Endothelial cell of umbilical vein (primary cell): Measurements from ENCODE around the gene SLC26A4. TPM values are rescaled to one million over a fixed set of nuclear protein-coding genes. Genes with fewer than 3 reads are reported as not detected.

Source experiments
- BruUV-seq: library from RNA; stranded (reverse); fragments of 400-500 nt; replicated peaks from 2 replicates; lab custom pipeline; 2021; lab: Mats Ljungman, UMichigan
- CTCF ChIA-PET: fragments of 300-600, 350-600 bp; sonication (Branson Sonifier 250); formaldehyde crosslinking; loops from one replicate; lab custom pipeline; 2021; ENCODE audit warnings: antibody characterized with exemption, inconsistent platforms; lab: Charles Lee
- POLR2A ChIA-PET: fragments of 300-600, 350-600 bp; sonication (Branson Sonifier 250); formaldehyde crosslinking; loops from one replicate; lab custom pipeline; 2021; ENCODE audit warnings: antibody characterized with exemption, inconsistent platforms; lab: Charles Lee
- DNase-seq: peaks from one replicate; pipeline ENCODE4 v3.0.0-alpha.2; 2011; ENCODE audit warnings: low read depth, low spot score
- FAIRE-seq: peaks from 2 replicates; lab custom pipeline; 2011; peaks lifted over from hg19 to GRCh38; lab: Jason Lieb, UNC
- H2AFZ ChIP-seq: 2 replicates; pipeline ENCODE4 v1.6.0; 2012; ENCODE audit warnings: low read depth, low read length, control low read depth, inconsistent platforms
- H3K27ac ChIP-seq: 2 replicates; pipeline ENCODE4 v1.5.1; 2011; ENCODE audit warnings: low read depth, mild to moderate bottlenecking, control low read depth, low read length, moderate library complexity; ENCODE audit not compliant: insufficient read depth
- H3K27me3 ChIP-seq, 2 experiments: 2 replicates each; pipeline versions ENCODE4 v1.6.0 to v1.6.1; 2011; ENCODE audit warnings: low read length in 2 of 2, mixed read lengths in 1 of 2; ENCODE audit not compliant: control insufficient read depth in 2 of 2, insufficient read depth in 2 of 2
- H3K36me3 ChIP-seq, 2 experiments: 2 replicates in 1 of 2; 3 replicates in 1 of 2; pipeline ENCODE4 v1.5.1; 2011; ENCODE audit warnings: low read length in 2 of 2, mild to moderate bottlenecking in 1 of 2, moderate library complexity in 1 of 2; ENCODE audit not compliant: control insufficient read depth in 2 of 2, insufficient read depth in 2 of 2; ENCODE audit errors: extremely low read depth in 1 of 2
- H3K4me1 ChIP-seq: 3 replicates; pipeline ENCODE4 v1.5.1; 2011; ENCODE audit warnings: mild to moderate bottlenecking, low read length; ENCODE audit not compliant: control insufficient read depth, insufficient read depth; ENCODE audit errors: extremely low read depth
- H3K4me2 ChIP-seq: 2 replicates; pipeline ENCODE4 v1.6.1; 2011; ENCODE audit warnings: low read length, control low read depth, mixed read lengths; ENCODE audit not compliant: insufficient read depth
- H3K4me3 ChIP-seq, 3 experiments: fragments of 200-600 bp in 1 of 3; sonication (generic), shearing (Covaris generic) in 1 of 3; replicated peaks in 1 of 3; 2 replicates each; pipeline ENCODE4 v1.5.1; 2011 to 2016; ENCODE audit warnings: control low read depth in 3 of 3, low read length in 3 of 3, mild to moderate bottlenecking in 2 of 3, inconsistent platforms in 1 of 3, low read depth in 1 of 3, moderate library complexity in 1 of 3; ENCODE audit not compliant: insufficient read depth in 1 of 3
- H3K79me2 ChIP-seq: 2 replicates; pipeline ENCODE4 v1.6.0; 2012; ENCODE audit warnings: low read length, inconsistent platforms; ENCODE audit not compliant: control insufficient read depth, insufficient read depth
- H3K9ac ChIP-seq: replicated peaks from 2 replicates; pipeline ENCODE3; 2011; ENCODE audit warnings: low read length, control low read depth; ENCODE audit not compliant: insufficient read depth; ENCODE audit errors: extremely low read depth
- H3K9me1 ChIP-seq: replicated peaks from 3 replicates; pipeline ENCODE4 v1.6.0; 2011; ENCODE audit warnings: mild to moderate bottlenecking, low read length; ENCODE audit not compliant: control insufficient read depth, insufficient read depth; ENCODE audit errors: extremely low read depth
- H3K9me3 ChIP-seq: replicated peaks from 2 replicates; pipeline ENCODE4 v1.5.1; 2012; ENCODE audit warnings: low read length, inconsistent platforms; ENCODE audit not compliant: control insufficient read depth, insufficient read depth
- H4K20me1 ChIP-seq: replicated peaks from 2 replicates; pipeline ENCODE3; 2011; ENCODE audit warnings: mild to moderate bottlenecking, low read length; ENCODE audit not compliant: control insufficient read depth, insufficient read depth; ENCODE audit errors: extremely low read depth
- CTCF ChIP-seq, 2 donors: IDR thresholded peaks; 1 replicate in 1 of 2; 2 replicates in 1 of 2; pipeline ENCODE4 v1.5.1; 2011; ENCODE audit warnings: low read length in 2 of 2, mild to moderate bottlenecking in 2 of 2, moderate library complexity in 2 of 2, control low read depth in 1 of 2, inconsistent platforms in 1 of 2, low read depth in 1 of 2; ENCODE audit not compliant: insufficient read depth in 1 of 2; ENCODE audit errors: extremely low read depth in 1 of 2
- EZH2 ChIP-seq: IDR thresholded peaks from 2 replicates; pipeline ENCODE4 v1.6.1; 2012; ENCODE audit warnings: borderline replicate concordance, low read depth, mild to moderate bottlenecking, moderate library complexity, low read length, inconsistent platforms; ENCODE audit not compliant: severe bottlenecking
- FOS ChIP-seq: IDR thresholded peaks from 2 replicates; pipeline ENCODE4 v1.6.1; 2011; ENCODE audit warnings: mild to moderate bottlenecking, low read length, moderate library complexity, borderline replicate concordance; ENCODE audit not compliant: insufficient read depth
- GATA2 ChIP-seq: IDR thresholded peaks from 2 replicates; pipeline ENCODE4 v1.7.0; 2011; ENCODE audit warnings: low read depth, mild to moderate bottlenecking, moderate library complexity, mixed read lengths, low read length; ENCODE audit not compliant: insufficient read length, insufficient read depth
- JUN ChIP-seq: IDR thresholded peaks from 2 replicates; pipeline ENCODE4 v1.6.1; 2011; ENCODE audit warnings: borderline replicate concordance, low read depth; ENCODE audit not compliant: insufficient read length, insufficient read depth
- MAX ChIP-seq: IDR thresholded peaks from 2 replicates; pipeline ENCODE4 v1.6.1; 2011; ENCODE audit not compliant: insufficient read depth, insufficient read length
- MYC ChIP-seq: IDR thresholded peaks from one replicate; pipeline ENCODE4 v1.6.1; 2011; ENCODE audit warnings: mild to moderate bottlenecking, low read depth, low read length
- POLR2A ChIP-seq: IDR thresholded peaks from 2 replicates; pipeline ENCODE4 v1.6.1; 2012; ENCODE audit warnings: low read depth, mild to moderate bottlenecking, control low read depth, low read length
- POLR2AphosphoS5 ChIP-seq: IDR thresholded peaks from 2 replicates; pipeline ENCODE4 v1.6.1; 2012; ENCODE audit warnings: low read depth, mild to moderate bottlenecking, control low read depth, low read length, moderate library complexity; ENCODE audit not compliant: insufficient read depth
- dilution Hi-C: fragments of 300-500 bp; cut with MboI; formaldehyde crosslinking; loops from one replicate; pipeline ENCODE4 v1.15.0; 2019; ENCODE audit warnings: low sequenced_read_pairs; ENCODE audit not compliant: extremely low pct_ligation_motif_present
- intact Hi-C: fragments of 100-400 bp; cut with micrococcal nuclease; formaldehyde crosslinking; loops from one replicate; pipeline ENCODE4 v1.10.0; 2022
- polyA plus RNA-seq, 4 experiments: library from polyadenylated mRNA; depleted of rRNA in 3 of 4; stranded (reverse) in 3 of 4; unstranded in 1 of 4; fragments of >200 nt; gene quantifications; 2 replicates each; pipeline versions ENCODE4 v1.2.1 to v1.2.3, GENCODE V29; 2011 to 2012; ENCODE audit warnings: missing spikeins in 1 of 4
- total RNA-seq: library from RNA; stranded (reverse); gene quantifications from 2 replicates; pipeline ENCODE4 v1.2.3, GENCODE V29; 2021

SLC26A4 gene
- total and polyA plus RNA-seq, 2 donors (not counting 3 experiments of a cell fraction or from before 2014, with no cell fraction given) = 0.77 to 0.79 TPM

- H4K20me1 ChIP-seq = no peaks in the 10 kb centered on the region
- no TSS peak for BruUV-seq
- no peaks in the 10 kb centered on the region for H3K79me2 ChIP-seq
- no peak for DNase-seq
- intact Hi-C loops (no loop called here), dilution Hi-C loops (no loop called here)
- ChIA-PET POLR2A (no interaction called here), CTCF (no interaction called here)
- no peak for FAIRE-seq
- H2AFZ ChIP-seq = no peak overlapping the region
- peaks cover 0 to 4% of the 10 kb centered on the region in 2 experiments for H3K36me3 ChIP-seq
- no peak overlapping the region for H3K4me3 ChIP-seq
- no peak overlapping the region for H3K27ac ChIP-seq
- no peaks in the 10 kb centered on the region for H3K27me3 ChIP-seq
- no peaks in the 10 kb centered on the region for H3K9me3 ChIP-seq
- H3K4me1 ChIP-seq = no peaks in the 10 kb centered on the region
- TF ChIP-seq MYC (no peak), CTCF (IDR thresholded peaks at IDR 0.05; ENCODE audit: extremely low read depth in 1 of 2, insufficient read depth in 1 of 2, low read depth in 1 of 2, low read length in 2 of 2) (no peak), POLR2A (no peak), EZH2 (no peak), POLR2AphosphoS5 (no peak), MAX (no peak), GATA2 (no peak), FOS (no peak), JUN (no peak)
- H3K9ac ChIP-seq = no peak overlapping the region
- no peaks in the 10 kb centered on the region for H3K9me1 ChIP-seq
- H3K4me2 ChIP-seq = no peak overlapping the region
Observed at GRCh38 chr7:107632492-107632865, 28.1 kb upstream of the SLC26A4 start.
